A673 (cell line): ENCODE results near the gene UBR4. TPM values are rescaled to one million over a fixed set of nuclear protein-coding genes. Genes with fewer than 3 reads are reported as not detected.

Source experiments
- BruUV-seq: library from RNA; stranded (reverse); fragments of 400-500 nt; replicated peaks from 2 replicates; lab custom pipeline; 2021; lab: Mats Ljungman, UMichigan
- CTCF ChIA-PET: fragments of 300-600 bp; sonication (Branson Sonifier 250); formaldehyde crosslinking; loops from one replicate; lab custom pipeline; 2022; ENCODE audit warnings: antibody characterized with exemption; lab: Charles Lee
- POLR2A ChIA-PET: fragments of 300-600 bp; sonication (Branson Sonifier 250); formaldehyde crosslinking; loops from one replicate; lab custom pipeline; 2022; ENCODE audit warnings: antibody characterized with exemption; ENCODE audit not compliant: low non-redundant PET; lab: Charles Lee
- DNase-seq: peaks from one replicate; pipeline ENCODE4 v3.0.0-alpha.2; 2015; ENCODE audit warnings: low spot score
- H3K27ac ChIP-seq: fragments of 200-600 bp; sonication (generic); 2 replicates; pipeline ENCODE4 v1.5.1; 2016; ENCODE audit warnings: mixed run types, low read depth, mild to moderate bottlenecking, mixed read lengths, antibody characterized with exemption, low read length; ENCODE audit not compliant: poor library complexity, severe bottlenecking
- H3K27me3 ChIP-seq: fragments of 200-600 bp; sonication (generic); replicated peaks from 2 replicates; pipeline ENCODE4 v1.6.1; 2017; ENCODE audit warnings: mixed run types, low read depth, mild to moderate bottlenecking, mixed read lengths, antibody characterized with exemption, low read length; ENCODE audit not compliant: insufficient read depth, poor library complexity
- H3K36me3 ChIP-seq: fragments of 200-600 bp; sonication (generic); 2 replicates; pipeline ENCODE4 v1.6.1; 2016; ENCODE audit warnings: mixed run types, mild to moderate bottlenecking, mixed read lengths, antibody characterized with exemption, low read length; ENCODE audit not compliant: insufficient read depth, poor library complexity, severe bottlenecking
- H3K4me1 ChIP-seq: fragments of 200-600 bp; sonication (generic); 2 replicates; pipeline ENCODE4 v1.6.1; 2017; ENCODE audit warnings: mixed run types, mild to moderate bottlenecking, mixed read lengths, antibody characterized with exemption, low read length; ENCODE audit not compliant: insufficient read depth, poor library complexity, severe bottlenecking
- H3K4me3 ChIP-seq: fragments of 200-600 bp; sonication (generic); 2 replicates; pipeline ENCODE4 v1.5.1; 2016; ENCODE audit warnings: low read depth, mixed run types, mild to moderate bottlenecking, mixed read lengths, low read length; ENCODE audit not compliant: poor library complexity, severe bottlenecking
- H3K9me3 ChIP-seq: fragments of 200-600 bp; sonication (generic); 2 replicates; pipeline ENCODE4 v1.6.1; 2016; ENCODE audit warnings: mixed run types, low read depth, mild to moderate bottlenecking, mixed read lengths, antibody characterized with exemption, low read length; ENCODE audit not compliant: poor library complexity, severe bottlenecking
- EZH2 ChIP-seq: fragments of 200-600 bp; sonication (generic); IDR thresholded peaks from 2 replicates; pipeline ENCODE4 v1.6.1; 2017; ENCODE audit warnings: borderline replicate concordance, low read depth, mild to moderate bottlenecking, mixed read lengths, antibody characterized with exemption, low read length; ENCODE audit not compliant: poor library complexity, severe bottlenecking
- intact Hi-C: fragments of 100-400 bp; cut with micrococcal nuclease; formaldehyde crosslinking; loops from one replicate; pipeline ENCODE4 v1.10.0; 2022; ENCODE audit not compliant: unreplicated experiment
- total RNA-seq: library from RNA; stranded (reverse); gene quantifications from 2 replicates; pipeline ENCODE4 v1.2.3, GENCODE V29; 2021
- TF ChIP-seq, protein P1 (sequence below): fragments of 300-800, 200-600 bp; sonication (generic); conservative IDR thresholded peaks from 2 replicates; pipeline ENCODE4 v1.5.1; 2017; ENCODE audit warnings: low read depth, mild to moderate bottlenecking, antibody characterized with exemption, low read length, moderate library complexity, mixed read lengths

The UBR4 gene
- total RNA-seq, 1 experiment from 2014 or later, result 214 TPM

DNA sequence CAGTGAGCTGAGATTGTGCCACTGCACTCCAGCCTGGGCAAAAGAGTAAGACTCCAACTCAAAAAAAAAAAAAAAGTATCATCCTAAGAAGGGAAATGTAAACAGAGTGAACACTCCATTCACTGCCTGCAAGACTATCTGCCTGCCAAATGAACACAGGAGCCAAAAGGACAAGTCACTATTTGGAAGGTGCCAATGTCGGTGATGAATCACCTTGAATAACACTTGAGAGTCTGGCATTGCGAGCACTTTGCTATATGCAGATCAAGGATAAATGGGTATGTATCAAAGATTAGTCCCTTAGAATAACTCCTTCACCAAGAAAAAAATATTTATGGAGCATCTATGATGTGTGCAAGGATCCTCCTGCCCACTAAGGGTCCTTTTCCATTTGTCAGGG is 6.6 kb downstream of the UBR4 start:
- Histone ChIP-seq H3K36me3 (peaks cover 26% of the 10 kb centered on the region), H3K4me3 (no peak overlapping the region), H3K9me3 (no peaks in the 10 kb centered on the region), H3K27me3 (no peaks in the 10 kb centered on the region), H3K27ac (no peak overlapping the region), H3K4me1 (peaks cover 13% of the 10 kb centered on the region)
- no peak for TF ChIP-seq EZH2
- TF ChIP-seq, protein P1, sequence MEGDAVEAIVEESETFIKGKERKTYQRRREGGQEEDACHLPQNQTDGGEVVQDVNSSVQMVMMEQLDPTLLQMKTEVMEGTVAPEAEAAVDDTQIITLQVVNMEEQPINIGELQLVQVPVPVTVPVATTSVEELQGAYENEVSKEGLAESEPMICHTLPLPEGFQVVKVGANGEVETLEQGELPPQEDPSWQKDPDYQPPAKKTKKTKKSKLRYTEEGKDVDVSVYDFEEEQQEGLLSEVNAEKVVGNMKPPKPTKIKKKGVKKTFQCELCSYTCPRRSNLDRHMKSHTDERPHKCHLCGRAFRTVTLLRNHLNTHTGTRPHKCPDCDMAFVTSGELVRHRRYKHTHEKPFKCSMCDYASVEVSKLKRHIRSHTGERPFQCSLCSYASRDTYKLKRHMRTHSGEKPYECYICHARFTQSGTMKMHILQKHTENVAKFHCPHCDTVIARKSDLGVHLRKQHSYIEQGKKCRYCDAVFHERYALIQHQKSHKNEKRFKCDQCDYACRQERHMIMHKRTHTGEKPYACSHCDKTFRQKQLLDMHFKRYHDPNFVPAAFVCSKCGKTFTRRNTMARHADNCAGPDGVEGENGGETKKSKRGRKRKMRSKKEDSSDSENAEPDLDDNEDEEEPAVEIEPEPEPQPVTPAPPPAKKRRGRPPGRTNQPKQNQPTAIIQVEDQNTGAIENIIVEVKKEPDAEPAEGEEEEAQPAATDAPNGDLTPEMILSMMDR, result no peak
- intact Hi-C loops, result no loop called here
- ChIA-PET CTCF (no interaction called here), POLR2A (no interaction called here)
- no TSS peak for BruUV-seq
- no peak for DNase-seq

DNA sequence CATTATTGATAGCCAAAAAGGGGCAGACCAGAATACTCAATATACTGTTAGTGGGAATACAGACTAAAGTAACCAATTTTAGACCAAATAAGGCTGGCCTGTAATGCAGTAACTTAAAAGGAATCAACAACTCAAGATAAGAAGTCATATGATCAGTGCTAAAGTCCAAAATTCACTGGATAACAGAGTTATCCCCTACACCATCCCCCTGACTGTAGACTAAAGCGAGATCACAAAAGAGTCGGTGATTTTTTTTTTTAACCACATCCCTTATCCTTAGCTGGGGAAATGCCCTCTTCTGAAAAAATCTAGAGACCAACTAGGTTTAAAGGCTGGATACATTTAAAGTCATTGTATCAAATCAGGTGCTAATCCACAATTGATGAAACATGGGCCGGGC is 7.7 kb downstream of the UBR4 start:
- Histone ChIP-seq H3K9me3 (no peaks in the 10 kb centered on the region), H3K4me1 (peaks cover 13% of the 10 kb centered on the region), H3K27me3 (no peaks in the 10 kb centered on the region), H3K27ac (no peak overlapping the region), H3K36me3 (peaks cover 36% of the 10 kb centered on the region), H3K4me3 (no peak overlapping the region)
- BruUV-seq, result no TSS peak
- DNase-seq, result no peak
- POLR2A ChIA-PET, result no interaction called here
- TF ChIP-seq, protein P1, result no peak
- intact Hi-C loops, result no loop called here
- CTCF ChIA-PET, result no interaction called here

DNA sequence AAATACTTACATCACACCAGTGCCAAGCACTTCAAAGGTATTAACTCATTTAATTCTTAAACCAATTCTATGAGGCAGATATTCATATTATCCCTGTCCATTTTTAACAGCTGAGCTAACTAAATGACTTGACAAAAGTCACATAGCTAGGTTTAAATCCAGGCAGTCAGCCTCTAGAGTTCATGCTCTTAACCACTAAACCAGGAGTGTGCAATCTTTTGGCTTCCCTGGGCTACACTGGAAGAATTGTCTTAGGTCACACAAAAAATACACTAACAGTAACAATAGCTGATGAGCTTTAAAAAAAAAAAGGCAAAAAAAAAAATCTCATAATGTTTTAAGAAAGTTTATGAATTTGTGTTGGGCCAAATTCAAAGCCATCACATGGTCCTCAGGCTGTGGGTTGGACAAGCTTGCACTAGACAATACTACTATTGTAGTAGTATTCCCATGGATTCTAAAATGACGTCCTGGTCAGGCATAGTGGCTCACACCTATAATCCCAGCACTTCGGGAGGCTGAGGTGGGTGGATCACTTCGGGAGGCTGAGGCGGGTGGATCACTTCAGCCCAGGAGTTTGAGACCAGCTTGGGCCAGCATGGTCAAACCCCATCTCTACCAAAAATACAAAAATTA is 10.0 kb downstream of the UBR4 start:
- DNase-seq, result no peak
- no TSS peak for BruUV-seq
- H3K4me3 ChIP-seq, result no peak overlapping the region
- H3K9me3 ChIP-seq, result no peaks in the 10 kb centered on the region
- no peak for TF ChIP-seq EZH2
- TF ChIP-seq, protein P1, result no peak
- peaks cover 8% of the 10 kb centered on the region for H3K4me1 ChIP-seq
- H3K27me3 ChIP-seq, result no peaks in the 10 kb centered on the region
- H3K36me3 ChIP-seq, result peaks cover 57% of the 10 kb centered on the region
- no peak overlapping the region for H3K27ac ChIP-seq
- ChIA-PET POLR2A (no interaction called here), CTCF (interaction anchor here (0.6 to 0.7 kb wide), 3 partner anchors 9 to 458 kb away, joined by 3 read pairs; no protein-coding TSS in a partner anchor)
- intact Hi-C loops, result loop anchor here (5.0 kb wide), 1 partner anchor 452 kb away; no protein-coding TSS in a partner anchor
